ENCODE results near the gene ZIC4.

DNA sequence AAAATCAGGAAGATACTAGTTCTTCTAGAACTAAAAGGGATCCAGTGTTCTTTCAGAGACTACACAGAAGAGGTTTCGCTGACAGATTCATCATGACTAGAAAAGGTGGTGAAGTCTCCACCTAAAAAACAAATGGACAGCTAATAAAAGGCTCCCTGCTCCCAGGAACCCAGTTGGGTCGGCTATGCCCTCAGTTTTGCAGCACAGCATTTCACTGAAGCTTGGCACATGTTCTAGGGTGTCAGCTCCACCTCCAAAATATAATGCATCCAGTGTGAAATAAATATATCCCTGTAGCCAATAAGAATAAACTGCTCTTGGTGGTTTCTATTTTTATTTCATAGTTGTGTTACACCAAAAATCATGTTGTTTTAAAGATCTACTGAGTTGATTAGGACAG, 55.0 kb downstream of the ZIC4 start:
- TF ChIP-seq EZH2 (IDR thresholded peaks at IDR 0.05; ENCODE audit: low read length, missing control alignments): no peak
- TF ChIP-seq, protein P1, sequence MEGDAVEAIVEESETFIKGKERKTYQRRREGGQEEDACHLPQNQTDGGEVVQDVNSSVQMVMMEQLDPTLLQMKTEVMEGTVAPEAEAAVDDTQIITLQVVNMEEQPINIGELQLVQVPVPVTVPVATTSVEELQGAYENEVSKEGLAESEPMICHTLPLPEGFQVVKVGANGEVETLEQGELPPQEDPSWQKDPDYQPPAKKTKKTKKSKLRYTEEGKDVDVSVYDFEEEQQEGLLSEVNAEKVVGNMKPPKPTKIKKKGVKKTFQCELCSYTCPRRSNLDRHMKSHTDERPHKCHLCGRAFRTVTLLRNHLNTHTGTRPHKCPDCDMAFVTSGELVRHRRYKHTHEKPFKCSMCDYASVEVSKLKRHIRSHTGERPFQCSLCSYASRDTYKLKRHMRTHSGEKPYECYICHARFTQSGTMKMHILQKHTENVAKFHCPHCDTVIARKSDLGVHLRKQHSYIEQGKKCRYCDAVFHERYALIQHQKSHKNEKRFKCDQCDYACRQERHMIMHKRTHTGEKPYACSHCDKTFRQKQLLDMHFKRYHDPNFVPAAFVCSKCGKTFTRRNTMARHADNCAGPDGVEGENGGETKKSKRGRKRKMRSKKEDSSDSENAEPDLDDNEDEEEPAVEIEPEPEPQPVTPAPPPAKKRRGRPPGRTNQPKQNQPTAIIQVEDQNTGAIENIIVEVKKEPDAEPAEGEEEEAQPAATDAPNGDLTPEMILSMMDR (conservative IDR thresholded peaks at IDR 0.05 in 1 of 2, IDR thresholded peaks at IDR 0.05 in 1 of 2; ENCODE audit: low read depth in 1 of 2, low read length in 2 of 2): no peak
